ENCODE measurements around the gene ASNSD1.

Gene ASNSD1

GRCh38 chr2:189628817-189629530, 32.3 kb upstream of the ASNSD1 start:
- H3K36me3 ChIP-seq (ENCODE audit: insufficient read depth, low read length) = no peaks in the 10 kb centered on the region
- H3K4me1 ChIP-seq (ENCODE audit: insufficient read depth, low read length) = no peaks in the 10 kb centered on the region
- H3K9ac ChIP-seq (ENCODE audit: low read depth, low read length) = no peak overlapping the region
- no peak overlapping the region for H3K4me3 ChIP-seq (ENCODE audit: low read depth in 1 of 2, low read length in 2 of 2)
- DNase-seq = no peak
- no peak overlapping the region for H2AFZ ChIP-seq (ENCODE audit: low read depth, low read length)
- no peaks in the 10 kb centered on the region for H3K79me2 ChIP-seq (ENCODE audit: insufficient read depth, low read length)
- no peak for TF ChIP-seq EZH2 (IDR thresholded peaks at IDR 0.05; ENCODE audit: borderline replicate concordance, low read depth, low read length, severe bottlenecking)
- TF ChIP-seq, protein P1, sequence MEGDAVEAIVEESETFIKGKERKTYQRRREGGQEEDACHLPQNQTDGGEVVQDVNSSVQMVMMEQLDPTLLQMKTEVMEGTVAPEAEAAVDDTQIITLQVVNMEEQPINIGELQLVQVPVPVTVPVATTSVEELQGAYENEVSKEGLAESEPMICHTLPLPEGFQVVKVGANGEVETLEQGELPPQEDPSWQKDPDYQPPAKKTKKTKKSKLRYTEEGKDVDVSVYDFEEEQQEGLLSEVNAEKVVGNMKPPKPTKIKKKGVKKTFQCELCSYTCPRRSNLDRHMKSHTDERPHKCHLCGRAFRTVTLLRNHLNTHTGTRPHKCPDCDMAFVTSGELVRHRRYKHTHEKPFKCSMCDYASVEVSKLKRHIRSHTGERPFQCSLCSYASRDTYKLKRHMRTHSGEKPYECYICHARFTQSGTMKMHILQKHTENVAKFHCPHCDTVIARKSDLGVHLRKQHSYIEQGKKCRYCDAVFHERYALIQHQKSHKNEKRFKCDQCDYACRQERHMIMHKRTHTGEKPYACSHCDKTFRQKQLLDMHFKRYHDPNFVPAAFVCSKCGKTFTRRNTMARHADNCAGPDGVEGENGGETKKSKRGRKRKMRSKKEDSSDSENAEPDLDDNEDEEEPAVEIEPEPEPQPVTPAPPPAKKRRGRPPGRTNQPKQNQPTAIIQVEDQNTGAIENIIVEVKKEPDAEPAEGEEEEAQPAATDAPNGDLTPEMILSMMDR (IDR thresholded peaks at IDR 0.05; ENCODE audit: borderline replicate concordance, extremely low read depth, low read length, poor library complexity, severe bottlenecking) = peak; percentile 35
- no peaks in the 10 kb centered on the region for H3K27me3 ChIP-seq (ENCODE audit: insufficient read depth, low read length, poor library complexity)
- no peak overlapping the region for H3K4me2 ChIP-seq (ENCODE audit: insufficient read depth, low read length)
- ATAC-seq (ENCODE audit: insufficient read depth, low read depth) = peak; percentile 31; the same call in 1 of the 3 replicates
- H3K27ac ChIP-seq (ENCODE audit: low read length) = no peak overlapping the region
- H3K9me3 ChIP-seq (ENCODE audit: insufficient read depth, low read length, severe bottlenecking) = no peaks in the 10 kb centered on the region
- no peaks in the 10 kb centered on the region for H4K20me1 ChIP-seq (ENCODE audit: insufficient read depth, low read length)

DNA sequence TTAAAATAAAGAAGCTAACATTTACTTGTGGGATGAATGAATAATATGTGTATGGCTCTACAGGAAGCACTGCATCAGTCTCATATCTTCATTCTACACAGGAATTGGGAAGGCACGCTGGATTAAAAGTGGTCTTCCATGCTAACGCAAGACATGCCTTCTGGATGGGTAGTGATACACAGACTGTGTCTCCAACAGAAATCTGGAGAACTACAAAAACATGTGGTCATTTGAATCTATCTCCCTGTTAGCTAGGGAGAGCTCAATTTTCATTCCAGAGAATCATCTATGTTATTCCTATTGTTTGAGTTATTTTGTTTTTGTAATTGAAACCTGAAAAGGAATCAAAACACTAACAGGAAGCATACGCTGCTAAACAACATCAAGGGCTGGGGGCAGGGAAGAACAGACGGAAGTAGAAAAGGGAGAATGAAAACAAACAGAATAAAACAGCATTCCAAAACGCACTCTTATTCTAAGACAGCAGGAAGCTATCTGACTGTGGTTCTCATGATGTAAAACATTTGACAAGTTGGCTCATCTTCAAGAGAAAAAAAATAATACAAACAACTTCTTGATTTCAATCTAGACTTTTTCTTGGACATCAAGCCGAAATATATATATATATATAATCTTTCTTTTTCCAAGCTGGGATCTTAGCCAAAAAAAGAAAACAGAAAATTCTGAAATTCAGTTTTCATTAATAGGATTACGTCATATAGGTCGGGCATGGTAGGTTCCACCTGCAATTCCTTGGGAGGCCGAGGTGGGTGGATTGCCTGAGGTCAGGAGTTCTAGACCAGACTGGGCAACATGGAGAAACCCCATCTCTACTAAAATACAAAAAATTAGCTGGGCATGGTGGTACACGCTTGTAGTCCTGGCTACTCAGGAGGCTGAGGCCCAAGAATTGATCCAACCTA, 31.5 kb upstream of the ASNSD1 start:
- TF ChIP-seq EZH2 (IDR thresholded peaks at IDR 0.05; ENCODE audit: borderline replicate concordance, low read depth, low read length, severe bottlenecking) = no peak
- TF ChIP-seq, protein P1 (IDR thresholded peaks at IDR 0.05; ENCODE audit: borderline replicate concordance, extremely low read depth, low read length, poor library complexity, severe bottlenecking) = no peak
- H3K4me2 ChIP-seq (ENCODE audit: insufficient read depth, low read length) = no peak overlapping the region
- no peaks in the 10 kb centered on the region for H3K27me3 ChIP-seq (ENCODE audit: insufficient read depth, low read length, poor library complexity)
- H3K36me3 ChIP-seq (ENCODE audit: insufficient read depth, low read length) = no peaks in the 10 kb centered on the region
- no peak overlapping the region for H3K27ac ChIP-seq (ENCODE audit: low read length)
- DNase-seq (no peak), ATAC-seq (ENCODE audit: insufficient read depth, low read depth) (no peak)
- no peak overlapping the region for H3K9ac ChIP-seq (ENCODE audit: low read depth, low read length)
- no peaks in the 10 kb centered on the region for H3K4me1 ChIP-seq (ENCODE audit: insufficient read depth, low read length)
- H3K4me3 ChIP-seq (ENCODE audit: low read depth in 1 of 2, low read length in 2 of 2) = no peak overlapping the region
- H3K9me3 ChIP-seq (ENCODE audit: insufficient read depth, low read length, severe bottlenecking) = no peaks in the 10 kb centered on the region
- H3K79me2 ChIP-seq (ENCODE audit: insufficient read depth, low read length) = no peaks in the 10 kb centered on the region
- H4K20me1 ChIP-seq (ENCODE audit: insufficient read depth, low read length) = no peaks in the 10 kb centered on the region
- H2AFZ ChIP-seq (ENCODE audit: low read depth, low read length) = no peak overlapping the region

GRCh38 chr2:189631849-189632248, 29.4 kb upstream of the ASNSD1 start:
- no peak overlapping the region for H2AFZ ChIP-seq (ENCODE audit: low read depth, low read length)
- no peaks in the 10 kb centered on the region for H3K4me1 ChIP-seq (ENCODE audit: insufficient read depth, low read length)
- H3K9me3 ChIP-seq (ENCODE audit: insufficient read depth, low read length, severe bottlenecking) = no peaks in the 10 kb centered on the region
- H3K4me2 ChIP-seq (ENCODE audit: insufficient read depth, low read length) = no peak overlapping the region
- no peak overlapping the region for H3K9ac ChIP-seq (ENCODE audit: low read depth, low read length)
- no peak overlapping the region for H3K27ac ChIP-seq (ENCODE audit: low read length)
- H3K4me3 ChIP-seq (ENCODE audit: low read depth in 1 of 2, low read length in 2 of 2) = no peak overlapping the region
- no peaks in the 10 kb centered on the region for H3K36me3 ChIP-seq (ENCODE audit: insufficient read depth, low read length)
- DNase-seq (no peak), ATAC-seq (ENCODE audit: insufficient read depth, low read depth) (no peak)
- no peaks in the 10 kb centered on the region for H4K20me1 ChIP-seq (ENCODE audit: insufficient read depth, low read length)
- no peaks in the 10 kb centered on the region for H3K79me2 ChIP-seq (ENCODE audit: insufficient read depth, low read length)
- TF ChIP-seq, protein P1 (IDR thresholded peaks at IDR 0.05; ENCODE audit: borderline replicate concordance, extremely low read depth, low read length, poor library complexity, severe bottlenecking) = no peak
- TF ChIP-seq EZH2 (IDR thresholded peaks at IDR 0.05; ENCODE audit: borderline replicate concordance, low read depth, low read length, severe bottlenecking) = no peak
- H3K27me3 ChIP-seq (ENCODE audit: insufficient read depth, low read length, poor library complexity) = no peaks in the 10 kb centered on the region
